Left renal pelvis (tissue), 4 donors: ENCODE data around the gene CBLL1. TPM values are rescaled to one million over a fixed set of nuclear protein-coding genes. Genes with fewer than 3 reads are reported as not detected.

ENCODE experiments used
- DNase-seq, 4 donors: peaks; one replicate each; pipeline ENCODE4 v3.0.0-alpha.2; 2013; ENCODE audit warnings: low read depth in 4 of 4, low spot score in 3 of 4
- polyA plus RNA-seq, 4 donors: library from polyadenylated mRNA; unstranded; fragments of 120-200 nt; gene quantifications; one replicate each; pipeline ENCODE4 v1.2.1, GENCODE V29; 2013; ENCODE audit not compliant: insufficient read length in 4 of 4

The CBLL1 gene
- 10 to 100 TPM; 27.4 to 35.0 (median 29.5) TPM for polyA plus RNA-seq

- DNase-seq: peak; percentile 89 to 91 (median 90)
These were observed at the start of gene CBLL1 for GRCh38 chr7:107743567-107744344. TSS of gene CBLL1 (plus strand) at chr7:107744142. CDS start at chr7:107744164, 22 bp downstream.

GRCh38 chr7:107694386-107694785 lies 49.6 kb upstream of the CBLL1 start:
- no peak for DNase-seq

- no peak for DNase-seq
These were observed 47.5 kb upstream of the CBLL1 start for GRCh38 chr7:107696330-107696946.

DNA sequence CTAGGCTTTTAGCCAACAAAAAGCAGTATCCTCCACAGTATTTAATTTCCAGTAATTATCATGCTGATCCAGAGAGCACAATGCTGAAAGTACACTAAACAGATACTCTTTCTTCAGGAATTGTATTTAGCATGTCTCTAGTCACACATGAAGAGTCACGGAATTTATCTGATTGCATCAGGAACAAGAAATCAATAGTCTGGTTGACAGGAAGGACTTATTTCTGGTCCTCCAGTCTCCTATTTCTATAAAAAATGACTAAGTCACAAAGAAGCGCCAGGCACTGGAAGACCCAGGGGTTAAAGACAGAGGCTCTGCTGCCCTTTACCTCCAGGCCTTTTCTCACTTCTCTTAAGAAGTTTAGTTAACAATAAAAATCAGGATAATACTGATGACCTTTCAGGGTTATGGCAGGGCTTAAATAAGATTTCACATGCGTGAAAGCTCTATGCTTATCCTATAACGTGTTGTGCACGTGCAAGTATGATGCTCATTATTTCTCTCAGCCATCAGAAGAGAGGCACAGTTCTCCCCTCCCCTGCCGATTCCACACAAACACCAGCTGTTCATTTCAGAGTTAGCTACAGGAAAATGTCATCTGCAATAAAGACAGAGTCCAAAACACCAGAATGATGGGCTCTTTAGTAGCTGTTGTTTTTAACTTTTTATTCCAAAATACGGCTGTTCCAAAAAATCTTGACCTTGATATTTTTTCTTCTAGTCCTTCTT lies 46.5 kb upstream of the CBLL1 start:
- no peak for DNase-seq

DNA sequence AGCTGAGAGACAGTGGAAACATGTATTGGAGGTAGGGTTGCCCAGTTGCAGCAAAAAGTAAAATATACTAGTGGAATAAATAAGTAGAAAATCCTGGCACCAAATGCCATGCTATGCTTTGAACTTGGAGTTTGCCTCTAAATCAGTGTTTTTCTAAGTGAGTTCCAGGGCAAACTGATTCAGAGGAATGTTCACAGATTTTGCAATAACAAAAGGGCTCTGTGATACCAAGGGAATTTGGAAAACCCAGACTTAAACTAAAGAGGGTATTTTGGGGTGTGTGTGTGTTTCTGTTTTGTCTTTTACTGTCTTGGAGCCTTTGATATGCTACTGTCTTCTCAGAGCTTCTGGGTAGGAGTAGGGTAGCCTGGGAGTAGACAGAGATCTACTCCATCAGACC lies 43.4 kb upstream of the CBLL1 start:
- no peak for DNase-seq

DNA sequence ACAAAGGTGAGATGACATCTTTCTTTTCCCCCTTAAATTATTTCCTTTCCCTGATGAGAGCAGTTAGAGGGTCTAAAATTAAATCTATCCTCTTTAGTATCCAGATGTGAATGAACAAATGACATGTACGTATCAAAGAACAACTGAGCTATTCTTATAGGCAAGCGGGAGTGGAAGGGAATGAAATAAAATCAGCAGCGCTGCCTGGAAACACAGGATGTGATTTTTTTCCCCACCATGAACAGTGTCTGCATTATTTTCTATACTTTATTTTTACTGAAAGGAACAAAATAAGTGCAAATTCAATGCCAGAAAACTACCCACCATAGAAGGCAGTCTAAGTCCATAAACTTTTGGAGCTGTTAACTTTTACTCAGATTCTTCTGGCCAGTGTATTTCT lies 42.8 kb upstream of the CBLL1 start:
- no peak for DNase-seq

GRCh38 chr7:107703219-107703618 lies 40.7 kb upstream of the CBLL1 start:
- DNase-seq: no peak

GRCh38 chr7:107703872-107704271 lies 40.1 kb upstream of the CBLL1 start:
- DNase-seq: no peak

GRCh38 chr7:107708956-107709355 lies 35.0 kb upstream of the CBLL1 start:
- no peak for DNase-seq

DNA sequence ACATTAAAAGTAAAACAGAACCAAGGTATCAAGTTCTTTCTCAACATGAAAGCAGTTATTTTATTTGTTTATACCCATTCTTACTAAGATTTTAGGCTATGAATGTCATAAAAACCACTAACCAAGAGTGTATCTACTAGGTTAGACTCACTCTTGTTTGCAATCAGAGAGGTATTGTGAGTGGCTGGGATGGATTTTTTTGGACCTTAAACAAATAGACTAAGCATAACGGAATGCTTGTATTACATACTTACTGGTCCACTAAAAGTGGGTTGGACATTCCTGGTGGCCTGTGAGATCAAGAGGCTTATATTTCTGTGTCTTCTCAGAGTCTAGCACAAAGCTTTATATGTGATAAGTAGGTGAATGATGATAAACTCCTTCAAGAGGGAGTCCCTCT lies 32.6 kb upstream of the CBLL1 start:
- DNase-seq: no peak

- no peak for DNase-seq
These were observed 31.9 kb upstream of the CBLL1 start for GRCh38 chr7:107712025-107712424.

DNA sequence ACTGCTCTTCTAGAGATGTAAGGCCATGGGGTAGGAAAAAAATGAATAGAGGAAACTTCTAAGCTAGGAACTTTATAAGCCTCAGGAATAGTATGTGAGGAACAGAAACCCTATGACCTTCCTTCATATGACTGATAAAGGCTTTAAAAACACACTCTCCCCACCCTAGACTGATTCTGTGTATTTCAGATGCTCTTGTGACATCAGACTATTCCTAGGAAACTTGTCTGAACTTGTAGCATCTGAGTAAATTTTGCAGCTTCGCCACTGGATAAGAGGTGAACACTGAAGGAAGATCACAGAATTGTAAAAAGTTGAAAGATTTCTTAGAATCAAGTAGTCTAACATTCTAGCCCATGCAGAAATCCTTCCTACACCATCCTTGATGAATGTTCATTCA lies 31.0 kb upstream of the CBLL1 start:
- DNase-seq: no peak

GRCh38 chr7:107715531-107715930 lies 28.4 kb upstream of the CBLL1 start:
- no peak for DNase-seq

- DNase-seq: no peak
These were observed 25.3 kb upstream of the CBLL1 start for GRCh38 chr7:107718456-107719193.

DNA sequence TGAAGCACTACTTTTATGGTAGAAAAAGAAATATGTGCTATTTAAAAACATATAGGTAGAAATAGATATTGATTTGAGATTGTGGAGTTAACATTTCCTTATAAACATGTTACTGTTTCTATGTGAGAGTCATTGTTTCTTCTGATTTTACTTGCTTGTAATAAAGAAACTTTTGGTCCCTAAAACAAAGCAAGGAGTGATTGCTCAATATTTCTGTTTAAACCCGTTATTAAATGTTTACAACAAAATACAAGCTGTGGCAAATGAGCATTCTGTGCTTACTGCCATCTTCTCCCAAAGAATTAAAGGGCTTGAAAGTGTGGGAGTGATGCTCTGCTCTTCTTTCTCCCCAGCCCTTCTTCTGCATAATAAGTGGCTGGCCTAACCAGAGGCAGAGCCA lies 22.7 kb upstream of the CBLL1 start:
- no peak for DNase-seq

DNA sequence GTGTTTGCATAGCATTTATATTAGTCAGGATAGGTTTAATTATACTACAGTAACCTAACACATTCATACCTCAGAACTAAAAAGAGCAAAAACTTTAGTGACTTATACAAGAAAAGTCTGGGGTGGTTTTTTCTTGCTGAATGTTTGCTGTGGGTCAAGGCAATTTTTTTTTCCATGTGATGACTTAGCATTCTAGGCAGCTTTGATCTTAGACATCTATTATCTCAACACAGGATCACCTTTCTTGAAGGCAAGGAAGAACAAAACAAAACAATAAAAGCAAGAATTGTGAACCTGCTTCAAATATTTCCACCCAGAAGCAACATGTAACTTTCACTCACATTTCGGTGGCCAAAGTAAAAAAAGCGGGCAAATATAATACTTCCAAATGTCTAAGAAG lies 20.7 kb upstream of the CBLL1 start:
- no peak for DNase-seq

- peak in 3 of 4 donors; percentile 10 to 38 (median 36) for DNase-seq
These were observed 18.7 kb upstream of the CBLL1 start for GRCh38 chr7:107725138-107725740.

DNA sequence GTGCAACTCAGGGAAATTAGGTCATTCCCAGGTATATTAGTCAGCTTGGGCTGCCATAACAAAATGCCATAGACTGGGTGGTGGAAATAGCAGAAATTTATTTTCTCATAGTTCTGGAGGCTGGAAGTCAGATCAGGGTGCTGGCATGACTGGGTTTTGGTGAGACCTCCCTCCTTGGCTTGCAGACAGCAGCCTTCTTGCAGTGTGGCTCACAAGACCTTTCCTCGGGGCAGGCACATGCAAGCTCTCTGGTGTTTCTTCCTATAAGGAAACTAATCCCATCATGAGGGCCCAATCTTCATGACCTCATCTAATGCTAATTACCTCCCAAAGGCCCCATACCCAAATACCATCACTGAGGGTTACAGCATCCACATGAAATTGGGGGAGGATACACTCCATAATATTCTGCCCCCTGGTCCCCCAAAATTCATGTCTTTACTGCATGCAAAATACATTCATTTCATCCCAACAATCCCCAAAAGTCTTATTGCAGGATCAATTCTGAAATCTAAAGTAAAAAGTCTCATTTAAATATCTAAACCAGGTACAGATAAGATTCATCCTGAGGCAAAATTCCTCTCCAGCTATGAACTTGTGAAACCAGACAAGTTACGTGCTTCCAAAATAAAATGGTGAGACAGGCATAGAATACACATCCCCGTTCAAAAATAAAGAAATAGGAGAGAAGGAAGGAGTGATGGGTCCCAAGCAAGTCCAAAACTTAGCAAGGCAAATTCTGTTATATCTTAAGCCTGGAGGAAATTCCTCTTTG lies 17.4 kb upstream of the CBLL1 start:
- DNase-seq: no peak

DNA sequence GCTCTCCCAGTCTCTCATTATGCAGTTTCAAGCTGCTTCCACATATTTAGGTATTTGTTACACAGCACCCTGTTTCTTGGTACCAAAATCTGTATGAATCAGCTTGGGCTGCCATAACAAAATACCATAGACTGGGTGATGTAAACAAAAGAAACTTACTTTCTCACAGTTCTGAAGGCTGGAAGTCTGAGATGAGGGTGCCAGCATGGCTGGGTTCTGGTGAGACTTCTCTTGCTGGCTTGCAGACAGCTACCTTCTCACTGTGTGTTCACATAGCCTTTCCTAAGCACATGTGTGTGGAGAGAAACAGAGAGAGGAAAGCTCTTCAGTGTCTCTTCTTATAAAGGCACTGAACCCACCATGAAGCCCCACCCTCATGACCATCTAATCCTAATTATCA lies 15.7 kb upstream of the CBLL1 start:
- no peak for DNase-seq
